ENCODE data around the gene RPL39. TPM values are rescaled to one million over a fixed set of nuclear protein-coding genes. Genes with fewer than 3 reads are reported as not detected.
A peak's percentile ranks its signal among the peaks of the same experiment; 100 is the strongest.

The RPL39 gene
- total RNA-seq, 1 donor from 2014 or later = 3,684 TPM

DNA sequence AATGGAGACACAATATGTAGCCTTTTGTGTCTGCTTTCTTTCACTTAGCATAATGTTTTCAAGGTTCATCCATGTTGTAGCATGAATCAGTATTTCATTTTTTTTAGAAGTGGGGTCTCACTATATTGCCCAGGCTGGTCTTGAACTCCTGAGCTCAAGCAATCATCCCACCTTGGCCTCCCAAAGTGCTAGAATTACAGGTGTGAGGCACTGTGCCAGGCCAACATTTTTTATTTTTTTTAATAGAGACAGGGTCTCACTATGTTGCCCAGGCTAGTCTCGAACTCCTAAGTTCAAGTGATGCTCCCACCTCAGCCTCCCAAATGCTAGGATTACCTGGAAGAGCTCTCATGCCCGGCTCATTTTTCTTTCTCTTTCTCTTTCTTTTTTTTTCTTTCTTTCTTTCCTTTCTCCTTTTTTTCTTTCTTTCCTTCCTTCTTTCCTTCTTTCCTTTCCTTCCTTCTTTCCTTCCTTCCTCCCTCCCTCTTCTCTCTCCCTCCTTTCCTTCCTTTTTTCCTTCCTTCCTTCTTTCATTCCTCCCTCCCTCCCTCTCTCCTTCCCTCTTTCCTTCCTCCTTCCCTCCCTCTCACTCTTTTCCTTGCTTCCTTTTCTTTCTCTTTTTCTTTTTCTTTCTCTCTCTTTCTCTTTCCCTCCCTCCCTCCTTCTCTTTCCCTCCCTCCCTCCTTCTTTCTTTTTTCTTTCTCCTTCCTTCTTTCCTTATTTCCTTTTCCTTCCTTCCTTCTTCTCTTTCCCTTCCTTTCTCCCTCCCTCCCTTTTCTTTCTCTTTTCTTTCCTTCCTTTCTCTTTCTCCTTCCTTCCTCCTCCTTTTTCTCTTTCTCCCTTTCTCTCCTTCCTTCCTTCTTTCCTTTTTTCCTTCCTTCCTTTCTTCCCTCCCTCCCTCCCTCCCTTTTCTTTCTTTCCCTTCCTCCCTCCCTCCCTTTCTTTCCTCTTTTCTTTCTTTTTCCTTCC, 10.1 kb upstream of the RPL39 start:
- no peak for DNase-seq
- Mint-ChIP-seq H3K27me3 (no peaks in the 10 kb centered on the region), H3K9me3 (no peaks in the 10 kb centered on the region), H3K27ac (no peak overlapping the region), H3K36me3 (ENCODE audit: low read depth) (peaks cover 5% of the 10 kb centered on the region), H3K4me1 (no peaks in the 10 kb centered on the region), H3K4me3 (no peak overlapping the region)
- ATAC-seq (ENCODE audit: low read depth) = no peak
- TF ChIP-seq, protein P1, sequence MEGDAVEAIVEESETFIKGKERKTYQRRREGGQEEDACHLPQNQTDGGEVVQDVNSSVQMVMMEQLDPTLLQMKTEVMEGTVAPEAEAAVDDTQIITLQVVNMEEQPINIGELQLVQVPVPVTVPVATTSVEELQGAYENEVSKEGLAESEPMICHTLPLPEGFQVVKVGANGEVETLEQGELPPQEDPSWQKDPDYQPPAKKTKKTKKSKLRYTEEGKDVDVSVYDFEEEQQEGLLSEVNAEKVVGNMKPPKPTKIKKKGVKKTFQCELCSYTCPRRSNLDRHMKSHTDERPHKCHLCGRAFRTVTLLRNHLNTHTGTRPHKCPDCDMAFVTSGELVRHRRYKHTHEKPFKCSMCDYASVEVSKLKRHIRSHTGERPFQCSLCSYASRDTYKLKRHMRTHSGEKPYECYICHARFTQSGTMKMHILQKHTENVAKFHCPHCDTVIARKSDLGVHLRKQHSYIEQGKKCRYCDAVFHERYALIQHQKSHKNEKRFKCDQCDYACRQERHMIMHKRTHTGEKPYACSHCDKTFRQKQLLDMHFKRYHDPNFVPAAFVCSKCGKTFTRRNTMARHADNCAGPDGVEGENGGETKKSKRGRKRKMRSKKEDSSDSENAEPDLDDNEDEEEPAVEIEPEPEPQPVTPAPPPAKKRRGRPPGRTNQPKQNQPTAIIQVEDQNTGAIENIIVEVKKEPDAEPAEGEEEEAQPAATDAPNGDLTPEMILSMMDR (IDR thresholded peaks at IDR 0.05) = no peak
- POLR2A ChIA-PET = interaction anchor here (0.8 kb wide), 1 partner anchor 57 kb away, joined by 3 read pairs; no protein-coding TSS in a partner anchor
- intact Hi-C loops (cut with micrococcal nuclease) = no loop called here
- CTCF ChIA-PET = no interaction called here

DNA sequence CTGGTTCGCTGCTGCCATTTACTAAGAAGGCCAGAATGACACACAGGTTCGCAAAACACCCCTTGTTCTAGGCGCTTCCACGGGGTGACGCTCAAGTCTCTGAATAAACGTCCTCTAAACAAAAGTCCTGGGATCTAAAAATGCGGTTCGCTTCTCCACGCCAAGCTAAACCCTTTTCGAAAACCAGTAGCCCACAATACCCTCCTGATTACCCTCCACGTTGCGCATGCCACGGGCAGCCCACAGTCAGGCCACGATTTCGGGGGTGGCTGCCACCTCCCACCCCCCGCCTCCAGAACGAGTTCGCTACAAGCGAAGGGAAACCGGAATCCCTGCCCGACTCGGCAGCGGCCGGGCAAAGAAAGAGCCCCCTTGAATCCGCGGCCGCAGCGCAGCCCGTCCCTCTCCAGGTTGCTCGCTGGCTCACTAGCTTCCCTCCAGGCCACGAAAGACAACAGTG, 423 bp downstream of the RPL39 start:
- Mint-ChIP-seq H3K27ac (peak overlapping the region; percentile 96), H3K4me1 (peaks cover 37% of the 10 kb centered on the region), H3K36me3 (ENCODE audit: low read depth) (peaks cover 46% of the 10 kb centered on the region), H3K9me3 (no peaks in the 10 kb centered on the region), H3K27me3 (no peaks in the 10 kb centered on the region), H3K4me3 (peak overlapping the region; percentile 95)
- POLR2A ChIA-PET = interaction anchor here (0.6 to 2.7 kb wide), 37 partner anchors 15 to 365 kb away, joined by 3 to 41 read pairs (median 6); partner anchors contain the start of genes NDUFA1, NKAP, NKRF and RNF113A
- CTCF ChIA-PET = interaction anchor here (0.9 to 1.4 kb wide), 5 partner anchors 32 to 275 kb away, joined by 3 to 6 read pairs (median 3); partner anchors contain the start of genes SOWAHD and UPF3B
- DNase-seq (no peak), ATAC-seq (ENCODE audit: low read depth) (peak; percentile 22)
- intact Hi-C loops (cut with micrococcal nuclease) = loop anchor here (1.0 to 5.0 kb wide), 5 partner anchors 35 to 152 kb away; partner anchors contain the start of genes NDUFA1, NKAP and RNF113A
- TF ChIP-seq, protein P1 (IDR thresholded peaks at IDR 0.05) = no peak

- TF ChIP-seq, protein P1 (IDR thresholded peaks at IDR 0.05) = no peak
- Mint-ChIP-seq H3K27ac (no peak overlapping the region), H3K9me3 (no peaks in the 10 kb centered on the region), H3K36me3 (ENCODE audit: low read depth) (peaks cover 69% of the 10 kb centered on the region), H3K4me3 (peak overlapping the region; percentile 11), H3K27me3 (no peaks in the 10 kb centered on the region), H3K4me1 (peaks cover 44% of the 10 kb centered on the region)
- ChIA-PET POLR2A (interaction anchor here (0.5 to 1.4 kb wide), 4 partner anchors 11 to 356 kb away, joined by 3 to 4 read pairs (median 3); no protein-coding TSS in a partner anchor), CTCF (interaction anchor here (0.9 kb wide), 1 partner anchor 269 kb away, joined by 3 read pairs; no protein-coding TSS in a partner anchor)
- peak; percentile 83 for ATAC-seq (ENCODE audit: low read depth)
- intact Hi-C loops (cut with micrococcal nuclease) = no loop called here
- DNase-seq = no peak
Measured at GRCh38 chrX:119784747-119785446, 6.5 kb downstream of the RPL39 start.

DNA sequence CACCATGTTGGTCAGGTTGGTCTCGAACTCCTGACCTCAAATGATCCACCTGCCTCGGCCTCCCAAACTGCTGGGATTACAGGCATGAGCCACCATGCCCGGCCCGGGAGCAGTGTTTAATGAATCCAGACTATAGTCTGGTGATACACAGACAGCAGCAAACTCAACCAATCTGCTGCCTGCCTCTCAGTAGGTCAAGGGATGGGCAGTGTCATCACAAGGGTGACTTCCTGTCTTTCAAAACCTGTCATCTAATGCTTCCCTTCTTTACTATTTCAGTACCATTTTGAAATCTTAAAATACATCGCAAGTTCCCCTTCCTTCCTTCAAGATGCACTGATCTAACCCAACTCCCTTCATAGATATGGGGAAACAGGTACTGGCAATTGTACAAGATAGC, 8.4 kb downstream of the RPL39 start:
- peaks cover 32% of the 10 kb centered on the region for H3K4me1 Mint-ChIP-seq
- no peak for DNase-seq

More for the DNA sequence above, 8.4 kb downstream of the RPL39 start:
- no peak overlapping the region for H3K4me3 Mint-ChIP-seq
- H3K27me3 Mint-ChIP-seq = no peaks in the 10 kb centered on the region
- H3K9me3 Mint-ChIP-seq = no peaks in the 10 kb centered on the region
- H3K27ac Mint-ChIP-seq = no peak overlapping the region
- peaks cover 53% of the 10 kb centered on the region for H3K36me3 Mint-ChIP-seq (ENCODE audit: low read depth)
- ATAC-seq (ENCODE audit: low read depth) = no peak
- TF ChIP-seq, protein P1 (IDR thresholded peaks at IDR 0.05) = no peak
- intact Hi-C loops (cut with micrococcal nuclease) = no loop called here
- POLR2A ChIA-PET = interaction anchor here (0.5 kb wide), 1 partner anchor 206 kb away, joined by 6 read pairs; no protein-coding TSS in a partner anchor
- CTCF ChIA-PET = no interaction called here
